HG02571 (cell line): ENCODE measurements around the gene PCMT1.
"Not testable (repeated sequence)": the region's sequence is repeated elsewhere in the genome, so short reads cannot be mapped to it uniquely, and the experiment has no call there.

Experiments
- ATAC-seq: cut with Tn5 transposase; IDR thresholded peaks from one replicate; pipeline ENCODE4 v1.9.1; 2021; ENCODE audit warnings: mild to moderate bottlenecking, moderate library complexity; ENCODE audit not compliant: unreplicated experiment

PCMT1 gene

GRCh38 chr6:149749594-149750135 is at the start of gene PCMT1:
TSS of gene PCMT1 (plus strand) at chr6:149749741. CDS start at chr6:149749902, 161 bp downstream.
- ATAC-seq = peak; percentile 83

- ATAC-seq = no peak
Measured at GRCh38 chr6:149701714-149702113, 47.8 kb upstream of the PCMT1 start.

- no peak for ATAC-seq
Measured at GRCh38 chr6:149711711-149712110, 37.8 kb upstream of the PCMT1 start.

GRCh38 chr6:149714442-149714841 is 35.1 kb upstream of the PCMT1 start:
- ATAC-seq = no peak

GRCh38 chr6:149716181-149716963 is 33.2 kb upstream of the PCMT1 start:
- no peak for ATAC-seq

GRCh38 chr6:149717255-149717587 is 32.3 kb upstream of the PCMT1 start:
- ATAC-seq = no peak

- ATAC-seq = peak; percentile 92
Measured at GRCh38 chr6:149717588-149718458, 31.7 kb upstream of the PCMT1 start, which contains the start of gene LATS1. TSS of gene LATS1 (minus strand) at chr6:149718101. CDS start at chr6:149702126, 15,975 bp downstream.

- ATAC-seq = no peak
Measured at GRCh38 chr6:149719531-149719930, 30.0 kb upstream of the PCMT1 start.

- no peak for ATAC-seq
Measured at GRCh38 chr6:149723262-149723661, 26.3 kb upstream of the PCMT1 start.

GRCh38 chr6:149723771-149724417 is 25.6 kb upstream of the PCMT1 start:
- ATAC-seq = no peak

- ATAC-seq = no peak
Measured at GRCh38 chr6:149725785-149726184, 23.8 kb upstream of the PCMT1 start.

- ATAC-seq = no peak
Measured at GRCh38 chr6:149727793-149728498, 21.6 kb upstream of the PCMT1 start.

GRCh38 chr6:149728499-149729234 is 20.9 kb upstream of the PCMT1 start:
- no peak for ATAC-seq

GRCh38 chr6:149729824-149730223 is 19.7 kb upstream of the PCMT1 start:
- ATAC-seq = no peak

GRCh38 chr6:149733089-149733720 is 16.3 kb upstream of the PCMT1 start:
- no peak for ATAC-seq

GRCh38 chr6:149734915-149735314 is 14.6 kb upstream of the PCMT1 start:
- no peak for ATAC-seq

GRCh38 chr6:149745252-149745651 is 4.3 kb upstream of the PCMT1 start:
- ATAC-seq = not testable (repeated sequence)

GRCh38 chr6:149746147-149746946 is 3.2 kb upstream of the PCMT1 start, which contains the start of gene NUP43:
TSS of gene NUP43 (minus strand) at chr6:149746529. CDS start at chr6:149746495, 34 bp downstream.
- ATAC-seq = peak; percentile 47
